ENCODE results near the gene FAM107B.

- no peak for TF ChIP-seq POLR2A (IDR thresholded peaks at IDR 0.05)
- no peak for TF ChIP-seq CTCF (IDR thresholded peaks at IDR 0.05)
- TF ChIP-seq POLR2AphosphoS5 (IDR thresholded peaks at IDR 0.05) = no peak
- TF ChIP-seq EP300 (IDR thresholded peaks at IDR 0.05) = no peak
Measured at GRCh38 chr10:14621037-14621436, 153.7 kb downstream of the FAM107B start.

Data from gastroesophageal sphincter (tissue), 3 donors.